ENCODE results near the gene MCCC1.

MCCC1 gene

DNA sequence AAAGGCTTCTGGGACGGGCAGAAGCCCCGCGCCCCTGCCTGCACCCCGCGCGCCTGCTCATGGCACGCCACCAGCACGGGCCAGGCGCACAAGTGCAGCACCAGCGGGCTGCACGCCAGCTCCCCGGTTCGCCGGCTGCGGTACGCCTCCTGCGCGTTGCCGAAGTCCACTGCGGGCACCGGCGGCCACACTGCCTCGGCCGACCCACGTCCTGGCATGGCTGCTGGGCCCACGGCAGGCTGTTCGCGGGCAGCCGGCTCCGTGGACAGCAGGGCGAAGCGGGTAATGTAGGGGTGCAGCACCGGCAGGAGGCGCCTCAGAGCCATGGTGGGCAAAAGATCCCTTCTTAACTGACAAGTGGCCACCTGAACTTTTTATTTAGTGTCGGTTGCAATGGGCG is 34.8 kb downstream of the MCCC1 start (continued):
- TF ChIP-seq ZC3H10 (CRISPR knock-in tag; IDR thresholded peaks at IDR 0.05) (no peak), POU6F1 (CRISPR knock-in tag; IDR thresholded peaks at IDR 0.05; ENCODE audit: borderline replicate concordance, low read depth) (no peak), OSR1 (CRISPR knock-in tag; IDR thresholded peaks at IDR 0.05) (no peak), TCF4 (CRISPR knock-in tag; IDR thresholded peaks at IDR 0.05; ENCODE audit: borderline replicate concordance) (no peak), ESRRG (CRISPR knock-in tag; IDR thresholded peaks at IDR 0.05) (no peak), ZFP3 (CRISPR knock-in tag; IDR thresholded peaks at IDR 0.05) (no peak), CSDC2 (CRISPR knock-in tag; IDR thresholded peaks at IDR 0.05) (no peak), SNAI2 (CRISPR knock-in tag; IDR thresholded peaks at IDR 0.05) (no peak)
- TF ChIP-seq, protein P1, sequence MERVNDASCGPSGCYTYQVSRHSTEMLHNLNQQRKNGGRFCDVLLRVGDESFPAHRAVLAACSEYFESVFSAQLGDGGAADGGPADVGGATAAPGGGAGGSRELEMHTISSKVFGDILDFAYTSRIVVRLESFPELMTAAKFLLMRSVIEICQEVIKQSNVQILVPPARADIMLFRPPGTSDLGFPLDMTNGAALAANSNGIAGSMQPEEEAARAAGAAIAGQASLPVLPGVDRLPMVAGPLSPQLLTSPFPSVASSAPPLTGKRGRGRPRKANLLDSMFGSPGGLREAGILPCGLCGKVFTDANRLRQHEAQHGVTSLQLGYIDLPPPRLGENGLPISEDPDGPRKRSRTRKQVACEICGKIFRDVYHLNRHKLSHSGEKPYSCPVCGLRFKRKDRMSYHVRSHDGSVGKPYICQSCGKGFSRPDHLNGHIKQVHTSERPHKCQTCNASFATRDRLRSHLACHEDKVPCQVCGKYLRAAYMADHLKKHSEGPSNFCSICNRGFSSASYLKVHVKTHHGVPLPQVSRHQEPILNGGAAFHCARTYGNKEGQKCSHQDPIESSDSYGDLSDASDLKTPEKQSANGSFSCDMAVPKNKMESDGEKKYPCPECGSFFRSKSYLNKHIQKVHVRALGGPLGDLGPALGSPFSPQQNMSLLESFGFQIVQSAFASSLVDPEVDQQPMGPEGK (CRISPR knock-in tag; IDR thresholded peaks at IDR 0.05; ENCODE audit: borderline replicate concordance) = no peak

GRCh38 chr3:183061391-183062172 is 37.7 kb downstream of the MCCC1 start:
- TF ChIP-seq ARNTL (CRISPR knock-in tag; IDR thresholded peaks at IDR 0.05; ENCODE audit: borderline replicate concordance, low read depth) = no peak
- TF ChIP-seq OSR1 (CRISPR knock-in tag; IDR thresholded peaks at IDR 0.05) = no peak
- TF ChIP-seq PPARA (CRISPR knock-in tag; IDR thresholded peaks at IDR 0.05; ENCODE audit: borderline replicate concordance) = no peak
- no peak for TF ChIP-seq SNAI2 (CRISPR knock-in tag; IDR thresholded peaks at IDR 0.05)
- TF ChIP-seq, protein P1 (CRISPR knock-in tag; IDR thresholded peaks at IDR 0.05; ENCODE audit: borderline replicate concordance) = no peak
- TF ChIP-seq, protein P2, sequence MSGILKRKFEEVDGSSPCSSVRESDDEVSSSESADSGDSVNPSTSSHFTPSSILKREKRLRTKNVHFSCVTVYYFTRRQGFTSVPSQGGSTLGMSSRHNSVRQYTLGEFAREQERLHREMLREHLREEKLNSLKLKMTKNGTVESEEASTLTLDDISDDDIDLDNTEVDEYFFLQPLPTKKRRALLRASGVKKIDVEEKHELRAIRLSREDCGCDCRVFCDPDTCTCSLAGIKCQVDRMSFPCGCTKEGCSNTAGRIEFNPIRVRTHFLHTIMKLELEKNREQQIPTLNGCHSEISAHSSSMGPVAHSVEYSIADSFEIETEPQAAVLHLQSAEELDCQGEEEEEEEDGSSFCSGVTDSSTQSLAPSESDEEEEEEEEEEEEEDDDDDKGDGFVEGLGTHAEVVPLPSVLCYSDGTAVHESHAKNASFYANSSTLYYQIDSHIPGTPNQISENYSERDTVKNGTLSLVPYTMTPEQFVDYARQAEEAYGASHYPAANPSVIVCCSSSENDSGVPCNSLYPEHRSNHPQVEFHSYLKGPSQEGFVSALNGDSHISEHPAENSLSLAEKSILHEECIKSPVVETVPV (CRISPR knock-in tag; IDR thresholded peaks at IDR 0.05) = no peak
- TF ChIP-seq TCF4 (CRISPR knock-in tag; IDR thresholded peaks at IDR 0.05; ENCODE audit: borderline replicate concordance) = no peak
- no peak for TF ChIP-seq CSDC2 (CRISPR knock-in tag; IDR thresholded peaks at IDR 0.05)
- TF ChIP-seq POU6F1 (CRISPR knock-in tag; IDR thresholded peaks at IDR 0.05; ENCODE audit: borderline replicate concordance, low read depth) = no peak
- no peak for TF ChIP-seq RARB (CRISPR knock-in tag; IDR thresholded peaks at IDR 0.05)
- no peak for TF ChIP-seq ZFP30 (CRISPR knock-in tag; IDR thresholded peaks at IDR 0.05)
- TF ChIP-seq, protein P3, sequence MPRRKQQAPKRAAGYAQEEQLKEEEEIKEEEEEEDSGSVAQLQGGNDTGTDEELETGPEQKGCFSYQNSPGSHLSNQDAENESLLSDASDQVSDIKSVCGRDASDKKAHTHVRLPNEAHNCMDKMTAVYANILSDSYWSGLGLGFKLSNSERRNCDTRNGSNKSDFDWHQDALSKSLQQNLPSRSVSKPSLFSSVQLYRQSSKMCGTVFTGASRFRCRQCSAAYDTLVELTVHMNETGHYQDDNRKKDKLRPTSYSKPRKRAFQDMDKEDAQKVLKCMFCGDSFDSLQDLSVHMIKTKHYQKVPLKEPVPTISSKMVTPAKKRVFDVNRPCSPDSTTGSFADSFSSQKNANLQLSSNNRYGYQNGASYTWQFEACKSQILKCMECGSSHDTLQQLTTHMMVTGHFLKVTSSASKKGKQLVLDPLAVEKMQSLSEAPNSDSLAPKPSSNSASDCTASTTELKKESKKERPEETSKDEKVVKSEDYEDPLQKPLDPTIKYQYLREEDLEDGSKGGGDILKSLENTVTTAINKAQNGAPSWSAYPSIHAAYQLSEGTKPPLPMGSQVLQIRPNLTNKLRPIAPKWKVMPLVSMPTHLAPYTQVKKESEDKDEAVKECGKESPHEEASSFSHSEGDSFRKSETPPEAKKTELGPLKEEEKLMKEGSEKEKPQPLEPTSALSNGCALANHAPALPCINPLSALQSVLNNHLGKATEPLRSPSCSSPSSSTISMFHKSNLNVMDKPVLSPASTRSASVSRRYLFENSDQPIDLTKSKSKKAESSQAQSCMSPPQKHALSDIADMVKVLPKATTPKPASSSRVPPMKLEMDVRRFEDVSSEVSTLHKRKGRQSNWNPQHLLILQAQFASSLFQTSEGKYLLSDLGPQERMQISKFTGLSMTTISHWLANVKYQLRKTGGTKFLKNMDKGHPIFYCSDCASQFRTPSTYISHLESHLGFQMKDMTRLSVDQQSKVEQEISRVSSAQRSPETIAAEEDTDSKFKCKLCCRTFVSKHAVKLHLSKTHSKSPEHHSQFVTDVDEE (CRISPR knock-in tag; IDR thresholded peaks at IDR 0.05) = no peak
- peak; percentile 70 for ATAC-seq

DNA sequence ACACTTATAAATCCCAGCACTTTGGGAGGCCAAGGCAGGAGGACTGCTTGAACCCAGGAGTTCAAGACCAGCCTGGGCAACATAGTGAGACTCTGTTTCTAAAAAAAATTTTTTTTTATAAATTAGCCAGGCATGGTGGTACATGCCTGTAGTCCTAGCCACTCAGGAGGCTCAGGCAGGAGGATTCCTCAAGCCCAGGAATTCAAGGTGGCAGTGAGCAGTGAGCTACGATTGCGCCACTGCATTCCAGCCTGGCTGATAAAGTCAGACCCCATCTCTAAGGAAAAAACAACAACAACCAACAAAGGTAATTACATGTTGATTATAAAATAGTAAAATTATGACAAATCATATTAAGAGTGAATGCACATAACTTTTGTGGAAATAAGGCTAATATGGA is 40.9 kb downstream of the MCCC1 start:
- no peak for ATAC-seq

More for the DNA sequence above, 40.9 kb downstream of the MCCC1 start:
- TF ChIP-seq PPARA (CRISPR knock-in tag; IDR thresholded peaks at IDR 0.05; ENCODE audit: borderline replicate concordance) (no peak), ESRRG (CRISPR knock-in tag; IDR thresholded peaks at IDR 0.05) (no peak)
- TF ChIP-seq, protein P3 (CRISPR knock-in tag; IDR thresholded peaks at IDR 0.05) = no peak

Data from SK-N-SH treated with all-trans-retinoic acid at 6 μM for 48 hours (cell line).